Uterus (tissue), 2 donors: ENCODE data around the gene FBXW2.

Experiments used
- POLR2A ChIP-seq, 2 donors: fragments of 450-650 bp; IDR thresholded peaks; one replicate each; pipeline ENCODE4 v1.6.1; 2016; ENCODE audit warnings: antibody characterized with exemption in 2 of 2, mild to moderate bottlenecking in 1 of 2, moderate library complexity in 1 of 2
- TF ChIP-seq, protein P1 (sequence below), 4 experiments: fragments of 200-600 bp in 2 of 4; fragments of 450-650 bp in 2 of 4; sonication (generic) in 2 of 4; IDR thresholded peaks; one replicate each; pipeline ENCODE4 v1.5.1; 2016 to 2019; ENCODE audit warnings: antibody characterized with exemption in 4 of 4, mild to moderate bottlenecking in 2 of 4, moderate library complexity in 1 of 4

DNA sequence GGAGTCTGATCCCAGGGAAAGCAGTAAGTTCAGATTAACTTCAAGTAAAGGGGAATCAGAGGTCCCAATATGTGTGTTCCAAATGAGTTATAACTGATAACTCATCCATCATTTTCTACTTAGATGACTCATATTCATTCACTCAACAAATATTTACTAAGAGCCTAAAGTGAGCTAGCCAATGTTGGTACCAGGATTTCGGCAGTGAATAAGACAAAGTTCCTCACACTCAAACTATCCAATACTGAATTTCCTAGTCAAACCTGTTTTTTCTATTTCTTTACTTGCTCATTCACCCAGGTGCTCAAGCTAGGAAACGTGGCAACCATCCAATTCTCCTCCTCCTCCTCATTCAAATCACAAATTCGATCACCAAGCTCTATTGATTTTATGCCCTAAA, 25.8 kb downstream of the FBXW2 start:
- TF ChIP-seq, protein P1, sequence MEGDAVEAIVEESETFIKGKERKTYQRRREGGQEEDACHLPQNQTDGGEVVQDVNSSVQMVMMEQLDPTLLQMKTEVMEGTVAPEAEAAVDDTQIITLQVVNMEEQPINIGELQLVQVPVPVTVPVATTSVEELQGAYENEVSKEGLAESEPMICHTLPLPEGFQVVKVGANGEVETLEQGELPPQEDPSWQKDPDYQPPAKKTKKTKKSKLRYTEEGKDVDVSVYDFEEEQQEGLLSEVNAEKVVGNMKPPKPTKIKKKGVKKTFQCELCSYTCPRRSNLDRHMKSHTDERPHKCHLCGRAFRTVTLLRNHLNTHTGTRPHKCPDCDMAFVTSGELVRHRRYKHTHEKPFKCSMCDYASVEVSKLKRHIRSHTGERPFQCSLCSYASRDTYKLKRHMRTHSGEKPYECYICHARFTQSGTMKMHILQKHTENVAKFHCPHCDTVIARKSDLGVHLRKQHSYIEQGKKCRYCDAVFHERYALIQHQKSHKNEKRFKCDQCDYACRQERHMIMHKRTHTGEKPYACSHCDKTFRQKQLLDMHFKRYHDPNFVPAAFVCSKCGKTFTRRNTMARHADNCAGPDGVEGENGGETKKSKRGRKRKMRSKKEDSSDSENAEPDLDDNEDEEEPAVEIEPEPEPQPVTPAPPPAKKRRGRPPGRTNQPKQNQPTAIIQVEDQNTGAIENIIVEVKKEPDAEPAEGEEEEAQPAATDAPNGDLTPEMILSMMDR (IDR thresholded peaks at IDR 0.05): no peak
- TF ChIP-seq POLR2A (IDR thresholded peaks at IDR 0.05): no peak
